CD1c-positive myeloid dendritic cell (primary cell): ENCODE data around the gene ARHGAP42.

Experiments
- DNase-seq: peaks from one replicate; pipeline ENCODE4 v3.0.0-alpha.2; 2016; ENCODE audit errors: extremely low spot score

Gene ARHGAP42

GRCh38 chr11:100800202-100800601, 113.1 kb downstream of the ARHGAP42 start:
- DNase-seq = no peak

- DNase-seq = no peak
These were observed 114.3 kb downstream of the ARHGAP42 start for GRCh38 chr11:100801225-100801999.

DNA sequence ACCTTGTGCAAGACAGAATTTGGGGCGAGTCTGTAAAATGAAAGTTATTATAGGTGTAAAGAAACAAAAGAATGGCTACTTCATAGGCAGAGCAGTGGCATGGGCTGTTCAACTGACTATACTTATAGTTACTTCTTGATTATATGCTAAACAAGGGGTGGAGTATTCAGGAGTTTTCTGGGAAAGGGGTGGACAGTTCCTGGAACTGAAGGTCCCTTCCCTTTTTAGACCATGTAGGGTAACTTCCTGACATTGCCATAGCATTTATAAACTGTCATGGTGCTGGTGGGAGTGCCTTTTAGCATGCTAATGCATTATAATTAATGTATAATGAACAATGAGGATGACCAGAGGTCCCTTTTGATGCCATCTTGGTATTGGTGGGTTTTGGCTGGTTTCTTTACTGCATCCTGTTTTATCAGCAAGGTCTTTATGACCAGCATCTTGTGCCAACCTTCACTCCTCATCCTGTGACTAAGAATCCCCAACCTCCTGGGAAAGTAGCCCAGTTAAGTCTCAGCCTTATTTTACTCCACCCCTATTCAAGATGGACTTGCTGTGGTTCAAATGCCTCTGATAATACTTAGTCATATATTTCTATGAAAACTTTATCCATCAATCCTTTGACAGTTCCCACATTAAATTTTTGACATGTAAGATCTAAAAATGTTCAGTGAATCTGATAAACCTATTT, 118.6 kb downstream of the ARHGAP42 start:
- no peak for DNase-seq

DNA sequence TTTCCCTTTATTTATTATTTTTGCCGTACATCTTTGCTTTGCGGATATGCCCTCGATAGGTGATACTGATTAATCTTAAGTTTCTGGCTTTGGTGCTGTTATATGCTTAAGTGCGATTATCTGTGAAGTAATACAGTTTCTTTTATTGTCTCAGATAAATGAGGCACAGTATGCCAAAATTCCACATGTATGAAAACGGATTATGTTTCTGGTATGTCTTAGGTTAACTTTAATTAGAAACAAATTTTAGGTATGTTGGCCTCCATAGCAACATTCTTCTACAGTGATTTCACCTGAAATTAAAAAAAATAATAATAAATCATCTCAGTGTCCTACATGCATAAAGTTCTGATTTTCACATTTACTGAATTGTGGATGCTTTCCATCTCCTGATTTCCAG, 119.2 kb downstream of the ARHGAP42 start:
- no peak for DNase-seq

GRCh38 chr11:100808904-100809491, 121.9 kb downstream of the ARHGAP42 start:
- no peak for DNase-seq

GRCh38 chr11:100810146-100810545, 123.1 kb downstream of the ARHGAP42 start:
- DNase-seq = no peak

DNA sequence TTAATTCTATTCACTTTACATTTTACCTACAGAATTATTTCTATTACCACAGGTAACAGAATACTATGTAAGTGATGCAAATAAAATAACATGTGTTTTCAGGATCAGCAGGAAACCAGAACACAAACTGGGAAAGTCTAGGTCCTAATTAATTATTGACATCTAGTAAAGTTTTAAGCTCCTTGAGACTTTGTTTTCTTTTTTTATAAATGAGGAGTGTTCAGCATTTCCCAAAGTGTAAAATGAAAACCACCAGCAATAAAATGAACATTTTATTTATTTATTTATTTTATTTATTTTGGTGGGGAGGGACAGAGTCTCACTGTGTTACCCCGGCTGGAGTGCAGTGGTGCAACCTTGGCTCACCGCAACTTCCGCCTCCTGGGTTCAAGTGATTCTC, 123.6 kb downstream of the ARHGAP42 start:
- no peak for DNase-seq

- no peak for DNase-seq
These were observed 125.4 kb downstream of the ARHGAP42 start for GRCh38 chr11:100812517-100812916.

DNA sequence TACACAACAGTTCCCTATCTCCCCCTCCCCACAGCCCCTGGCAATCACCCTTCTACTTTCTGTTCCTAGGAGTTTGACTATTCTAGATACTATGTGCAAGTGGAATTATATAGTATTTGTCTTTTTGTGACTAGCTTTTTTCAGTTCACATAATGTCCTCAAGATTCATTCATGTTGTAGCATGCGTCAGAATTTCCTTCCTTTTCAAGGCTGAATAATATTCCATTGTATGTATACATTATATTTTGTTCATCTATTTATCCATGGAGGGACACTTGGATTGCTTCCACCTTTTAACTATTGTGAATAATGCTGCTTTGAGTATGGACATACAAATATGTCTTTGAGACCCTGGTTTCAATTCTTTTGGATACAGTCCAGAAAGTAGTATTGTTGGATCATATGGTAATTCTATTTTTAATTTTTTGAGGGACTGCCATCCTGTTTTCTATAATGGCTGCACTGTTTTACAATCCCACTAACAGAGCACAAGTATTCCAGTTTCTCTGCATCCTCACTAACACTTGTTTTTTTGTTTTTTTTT, 128.8 kb downstream of the ARHGAP42 start:
- no peak for DNase-seq

DNA sequence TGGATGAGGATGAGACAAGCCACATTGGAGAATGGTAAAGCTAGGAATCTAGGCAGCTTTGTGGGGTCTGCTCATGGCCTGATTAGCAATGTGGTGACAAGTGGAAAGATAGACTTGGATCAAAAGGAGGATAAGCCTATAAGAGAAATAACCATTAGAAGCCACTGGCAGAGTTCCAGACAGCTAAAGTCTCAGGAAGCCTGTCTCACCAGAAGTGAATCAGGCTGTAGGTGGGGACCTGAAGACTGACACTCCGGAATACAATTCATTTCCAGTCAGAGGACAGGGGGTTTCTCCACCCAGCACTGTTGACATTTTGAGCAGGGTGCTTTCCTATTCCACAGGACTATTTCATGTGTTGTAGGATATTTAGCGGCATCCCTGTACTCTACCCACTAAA, 129.7 kb downstream of the ARHGAP42 start:
- DNase-seq = no peak

GRCh38 chr11:100817620-100818019, 130.5 kb downstream of the ARHGAP42 start:
- no peak for DNase-seq

GRCh38 chr11:100820621-100821020, 133.5 kb downstream of the ARHGAP42 start:
- DNase-seq = no peak

DNA sequence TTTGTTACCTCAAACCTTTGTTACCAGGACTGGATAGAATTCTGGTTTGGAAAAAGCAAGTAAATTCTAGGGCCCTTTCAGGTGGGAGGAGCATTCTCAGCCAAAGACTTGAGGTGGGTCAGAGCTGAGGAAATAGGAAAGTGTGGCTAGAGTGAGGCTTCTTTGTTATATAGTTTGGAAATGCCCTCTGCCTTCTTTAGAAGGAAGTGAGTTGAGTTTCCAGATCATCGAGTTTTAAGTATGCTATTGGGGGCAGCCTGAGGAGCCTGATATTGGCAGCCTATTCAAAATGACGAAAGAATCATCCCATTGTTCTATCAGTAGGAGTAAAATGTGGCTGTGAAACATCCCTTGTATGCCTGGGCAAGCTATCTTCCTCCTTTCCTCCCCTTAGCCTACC, 134.1 kb downstream of the ARHGAP42 start:
- DNase-seq = no peak

- DNase-seq = no peak
These were observed 136.3 kb downstream of the ARHGAP42 start for GRCh38 chr11:100823360-100823759.

DNA sequence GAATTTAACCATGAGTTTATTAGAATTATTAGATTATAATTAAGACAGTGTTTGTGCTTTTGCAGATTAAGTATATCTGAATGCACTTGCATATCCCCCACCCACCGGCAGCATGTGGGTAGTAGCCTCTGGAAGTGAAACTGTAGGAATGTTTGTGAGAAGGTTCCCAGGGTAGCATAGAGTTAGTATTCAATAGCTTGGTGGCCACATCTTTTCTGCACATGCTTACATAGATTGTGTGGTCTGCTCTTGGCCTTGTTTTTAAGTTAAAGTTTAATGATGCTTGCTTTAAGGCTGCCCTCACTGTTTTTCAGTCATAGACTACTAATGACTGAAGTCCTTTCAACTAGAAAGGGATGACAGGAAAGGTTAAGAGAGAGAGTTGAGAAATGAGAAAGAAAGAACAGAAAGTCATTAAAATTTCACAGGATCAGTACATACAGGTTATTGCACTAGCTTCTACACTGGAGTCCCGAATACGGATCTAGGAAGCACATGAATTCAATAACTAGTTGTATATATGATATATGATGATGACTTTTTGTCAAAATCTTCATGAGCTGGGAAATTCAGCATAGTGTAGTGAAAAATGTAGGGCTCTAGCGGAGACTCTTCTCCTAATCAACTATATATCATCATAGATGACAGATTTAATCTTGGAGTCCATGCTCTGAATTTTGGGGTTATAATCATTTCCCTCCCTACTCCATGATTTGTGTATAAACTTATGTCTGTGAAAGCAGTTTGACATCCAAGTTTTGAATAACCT, 137.1 kb downstream of the ARHGAP42 start:
- DNase-seq = no peak

DNA sequence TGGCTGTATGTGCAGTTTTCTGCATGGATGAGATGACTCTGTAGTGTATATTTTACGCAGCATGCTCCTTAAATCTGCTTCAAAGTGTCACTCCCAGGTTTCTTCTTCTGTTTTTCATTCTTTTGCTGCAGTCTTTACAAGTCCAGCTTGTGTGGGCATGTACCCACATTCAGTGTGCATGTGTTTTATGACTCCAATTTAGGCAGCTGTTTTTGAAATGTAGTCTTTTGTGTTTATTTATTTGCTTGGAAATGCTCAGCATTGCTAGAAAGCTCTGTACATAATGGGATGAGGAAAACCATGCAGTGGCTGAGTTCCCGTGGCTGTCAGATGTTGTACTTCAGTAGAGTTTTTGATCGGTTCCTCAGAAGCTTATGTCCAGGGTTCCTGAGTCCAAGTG, 138.5 kb downstream of the ARHGAP42 start:
- DNase-seq = no peak

DNA sequence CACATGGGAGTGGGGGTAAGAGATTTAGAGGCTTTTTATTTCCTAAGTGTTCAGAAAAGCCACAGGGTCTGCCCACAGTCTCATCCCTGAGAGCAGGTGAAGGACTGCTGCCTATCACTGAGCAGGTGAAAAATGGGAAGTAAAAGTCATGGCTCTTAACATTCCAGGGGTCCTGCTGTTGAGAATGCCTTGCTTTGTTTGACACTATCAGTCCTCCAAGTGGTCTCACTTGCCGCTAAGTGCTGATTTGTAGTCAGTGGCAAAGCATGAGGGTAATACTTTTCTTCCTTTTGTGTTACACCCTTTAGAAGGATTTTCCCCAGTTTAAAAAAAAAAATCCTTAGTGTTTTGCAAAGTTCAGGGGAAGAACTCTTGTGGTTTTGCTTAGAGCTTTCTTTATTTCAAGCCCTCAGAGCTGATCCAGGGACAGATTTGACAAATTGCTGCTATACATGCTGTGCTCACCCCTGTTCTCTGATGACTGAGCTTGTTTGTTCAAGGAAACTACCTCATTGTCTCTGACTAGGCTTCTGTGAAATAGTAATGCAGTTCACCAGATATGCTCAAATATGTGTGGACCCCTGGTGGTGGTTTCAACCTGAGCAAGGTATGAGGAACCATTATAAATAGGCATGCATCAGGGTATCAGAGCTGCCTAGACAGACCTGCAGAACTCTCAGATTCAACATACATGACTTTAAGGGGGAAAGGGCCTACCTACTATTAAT, 141.0 kb downstream of the ARHGAP42 start:
- no peak for DNase-seq

DNA sequence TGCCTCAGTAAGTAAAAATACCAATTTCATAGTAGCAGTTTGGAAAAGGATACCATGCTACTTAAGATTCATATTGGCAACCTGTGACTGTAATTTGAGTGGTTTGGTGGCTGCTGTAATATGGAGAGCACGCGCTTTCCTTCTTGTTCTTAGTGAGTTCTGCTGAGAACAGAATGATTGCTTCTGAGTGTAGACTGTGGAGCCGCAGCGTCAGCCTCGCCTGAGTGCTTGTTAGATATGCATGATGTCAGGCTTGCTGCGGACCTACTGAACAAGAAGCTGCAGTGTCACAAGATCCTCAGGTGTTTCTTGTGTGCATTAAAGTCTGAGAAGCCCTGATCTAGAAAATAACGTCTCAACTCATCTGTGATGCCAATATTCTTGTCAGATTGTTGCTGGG, 143.2 kb downstream of the ARHGAP42 start:
- no peak for DNase-seq

DNA sequence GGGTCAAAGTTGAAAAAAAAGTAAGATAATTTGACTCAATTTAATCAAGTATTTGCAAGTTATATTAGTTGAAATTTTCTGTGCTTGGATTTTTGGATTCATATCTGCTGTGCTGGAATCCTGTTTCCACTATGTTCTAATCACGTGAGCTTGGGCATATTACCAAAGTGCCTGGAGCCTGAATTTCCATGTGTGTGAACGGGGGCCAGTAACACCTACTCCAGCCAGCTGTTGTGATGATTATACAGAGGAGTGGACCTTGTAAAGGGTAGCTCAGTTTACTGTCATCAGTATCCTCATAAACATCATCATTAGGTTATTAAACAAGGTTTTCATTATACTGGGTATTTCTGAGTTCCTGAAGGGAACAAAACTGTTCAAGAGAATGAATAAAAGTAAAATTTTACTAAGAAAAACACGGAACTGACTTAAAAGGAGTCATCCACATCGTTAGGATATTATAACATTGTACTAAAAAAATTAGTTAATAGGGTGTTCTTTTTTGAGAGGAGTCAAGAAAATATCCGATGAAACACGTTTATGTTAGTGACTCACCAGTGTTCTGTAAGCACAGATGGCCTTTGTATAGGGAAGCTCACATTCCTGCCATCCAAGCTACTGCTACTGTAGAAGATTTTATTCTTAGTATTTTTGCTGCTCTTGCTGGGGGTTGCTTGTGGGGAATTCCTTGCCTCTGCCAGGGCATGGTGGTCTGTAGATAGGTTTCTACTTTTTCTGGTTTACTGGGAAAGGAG, 144.1 kb downstream of the ARHGAP42 start:
- DNase-seq = no peak

DNA sequence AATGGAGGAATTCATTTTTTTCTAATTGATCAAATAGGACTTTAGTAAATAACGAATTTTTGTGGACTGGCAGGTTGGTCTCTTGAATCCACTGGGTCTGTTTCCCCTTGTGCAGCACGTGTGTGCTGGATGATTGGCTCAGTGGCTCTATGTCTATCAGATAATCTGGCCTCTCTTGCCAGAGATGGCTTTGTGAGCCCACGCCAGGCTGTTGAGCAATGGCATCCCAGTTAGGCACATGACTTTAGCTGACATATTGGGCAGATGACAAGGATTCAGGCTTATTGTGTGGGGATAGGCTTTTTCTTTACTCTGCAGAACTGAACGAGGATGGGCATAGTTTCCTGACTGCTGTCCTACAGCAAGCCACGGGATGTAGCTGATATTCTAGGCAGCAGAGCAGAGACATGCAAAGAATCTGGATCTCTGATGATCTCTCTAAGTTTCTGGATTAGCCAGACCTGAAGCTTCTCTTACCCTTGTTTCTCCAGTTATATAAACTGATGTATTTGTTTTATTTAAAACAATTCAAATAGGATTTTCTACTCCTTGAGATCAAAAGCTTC, 144.9 kb downstream of the ARHGAP42 start:
- DNase-seq = no peak
